Measurements from ENCODE around the gene QSOX2. TPM values are rescaled to one million over a fixed set of nuclear protein-coding genes. Genes with fewer than 3 reads are reported as not detected.

QSOX2 gene
- total RNA-seq, 4 donors from 2014 or later = 5.1 to 23.9 (median 7.4) TPM

DNA sequence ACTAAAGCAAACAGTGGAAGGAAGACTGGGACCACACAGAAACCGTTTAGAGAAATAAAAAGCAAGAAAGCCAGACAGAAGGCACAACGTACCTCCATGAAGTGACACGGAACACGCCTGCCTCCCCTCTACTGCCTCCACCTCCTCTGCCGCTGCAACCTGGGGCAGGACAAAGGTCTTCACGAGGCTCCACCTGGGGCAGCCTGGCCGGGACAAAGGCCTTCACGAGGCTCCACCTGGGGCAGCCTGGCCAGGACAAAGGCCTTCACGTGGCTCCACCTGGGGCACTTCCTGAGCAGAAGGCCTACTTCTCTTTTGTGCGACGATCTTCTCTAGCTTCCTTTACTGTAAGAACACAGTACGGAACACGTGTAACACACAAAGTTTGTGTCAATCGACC lies 11.7 kb downstream of the QSOX2 start:
- Histone ChIP-seq H3K36me3 (peaks cover 0 to 18% (median 0%) of the 10 kb centered on the region in 3 donors), H3K27me3 (no peaks in the 10 kb centered on the region), H3K4me3 (no peak overlapping the region), H3K9me3 (no peaks in the 10 kb centered on the region), H3K4me1 (peaks cover 0 to 15% (median 0%) of the 10 kb centered on the region in 4 donors), H3K27ac (no peak overlapping the region)
- DNase-seq = no peak
- TF ChIP-seq, protein P1, sequence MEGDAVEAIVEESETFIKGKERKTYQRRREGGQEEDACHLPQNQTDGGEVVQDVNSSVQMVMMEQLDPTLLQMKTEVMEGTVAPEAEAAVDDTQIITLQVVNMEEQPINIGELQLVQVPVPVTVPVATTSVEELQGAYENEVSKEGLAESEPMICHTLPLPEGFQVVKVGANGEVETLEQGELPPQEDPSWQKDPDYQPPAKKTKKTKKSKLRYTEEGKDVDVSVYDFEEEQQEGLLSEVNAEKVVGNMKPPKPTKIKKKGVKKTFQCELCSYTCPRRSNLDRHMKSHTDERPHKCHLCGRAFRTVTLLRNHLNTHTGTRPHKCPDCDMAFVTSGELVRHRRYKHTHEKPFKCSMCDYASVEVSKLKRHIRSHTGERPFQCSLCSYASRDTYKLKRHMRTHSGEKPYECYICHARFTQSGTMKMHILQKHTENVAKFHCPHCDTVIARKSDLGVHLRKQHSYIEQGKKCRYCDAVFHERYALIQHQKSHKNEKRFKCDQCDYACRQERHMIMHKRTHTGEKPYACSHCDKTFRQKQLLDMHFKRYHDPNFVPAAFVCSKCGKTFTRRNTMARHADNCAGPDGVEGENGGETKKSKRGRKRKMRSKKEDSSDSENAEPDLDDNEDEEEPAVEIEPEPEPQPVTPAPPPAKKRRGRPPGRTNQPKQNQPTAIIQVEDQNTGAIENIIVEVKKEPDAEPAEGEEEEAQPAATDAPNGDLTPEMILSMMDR (IDR thresholded peaks at IDR 0.05) = no peak
- TF ChIP-seq POLR2A (IDR thresholded peaks at IDR 0.05) = no peak

- Histone ChIP-seq H3K4me3 (no peak overlapping the region), H3K9me3 (no peaks in the 10 kb centered on the region), H3K27ac (no peak overlapping the region), H3K4me1 (peaks cover 0 to 10% (median 0%) of the 10 kb centered on the region in 4 donors), H3K27me3 (no peaks in the 10 kb centered on the region), H3K36me3 (peaks cover 0 to 18% (median 0%) of the 10 kb centered on the region in 3 donors)
- no peak for TF ChIP-seq POLR2A (IDR thresholded peaks at IDR 0.05)
- TF ChIP-seq, protein P1 (IDR thresholded peaks at IDR 0.05) = no peak
- DNase-seq = no peak
Observed at GRCh38 chr9:136233411-136233810, 12.2 kb downstream of the QSOX2 start.

DNA sequence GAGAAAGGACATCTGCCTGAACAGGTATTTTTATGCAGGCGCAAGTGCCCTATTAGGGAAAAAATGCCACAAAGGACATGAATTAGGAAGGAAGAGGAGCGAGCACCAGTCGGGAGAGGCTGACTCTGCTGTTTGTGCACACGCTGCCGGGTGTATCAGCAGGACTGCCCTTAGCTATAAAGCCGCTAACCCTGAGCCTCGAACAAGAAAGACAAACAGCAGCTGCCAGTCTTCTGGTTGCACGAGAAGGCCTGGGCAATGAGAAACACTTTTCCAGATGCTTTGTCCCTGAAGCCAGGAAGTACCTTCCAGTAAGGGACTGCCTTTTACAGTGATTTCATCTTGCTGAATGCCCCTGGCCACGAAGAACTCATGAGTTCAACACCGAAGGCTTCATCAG lies 12.6 kb downstream of the QSOX2 start:
- Histone ChIP-seq H3K27me3 (no peaks in the 10 kb centered on the region), H3K4me1 (peaks cover 0 to 6% (median 0%) of the 10 kb centered on the region in 4 donors), H3K27ac (no peak overlapping the region), H3K36me3 (peaks cover 0 to 18% (median 0%) of the 10 kb centered on the region in 3 donors), H3K4me3 (no peak overlapping the region), H3K9me3 (no peaks in the 10 kb centered on the region)
- DNase-seq = no peak
- TF ChIP-seq POLR2A (IDR thresholded peaks at IDR 0.05) = no peak
- TF ChIP-seq, protein P1 (IDR thresholded peaks at IDR 0.05) = no peak

- no peak for TF ChIP-seq POLR2A (IDR thresholded peaks at IDR 0.05)
- TF ChIP-seq, protein P1 (IDR thresholded peaks at IDR 0.05) = no peak
- Histone ChIP-seq H3K27ac (peak overlapping the region in 1 of 4 donors; percentile 19), H3K4me1 (peaks cover 0 to 2% (median under 1%) of the 10 kb centered on the region in 4 donors), H3K4me3 (no peak overlapping the region), H3K27me3 (no peaks in the 10 kb centered on the region), H3K36me3 (peaks cover 0 to 10% (median 0%) of the 10 kb centered on the region in 3 donors), H3K9me3 (no peaks in the 10 kb centered on the region)
- no peak for DNase-seq
Observed at GRCh38 chr9:136231478-136232297, 13.9 kb downstream of the QSOX2 start.

DNA sequence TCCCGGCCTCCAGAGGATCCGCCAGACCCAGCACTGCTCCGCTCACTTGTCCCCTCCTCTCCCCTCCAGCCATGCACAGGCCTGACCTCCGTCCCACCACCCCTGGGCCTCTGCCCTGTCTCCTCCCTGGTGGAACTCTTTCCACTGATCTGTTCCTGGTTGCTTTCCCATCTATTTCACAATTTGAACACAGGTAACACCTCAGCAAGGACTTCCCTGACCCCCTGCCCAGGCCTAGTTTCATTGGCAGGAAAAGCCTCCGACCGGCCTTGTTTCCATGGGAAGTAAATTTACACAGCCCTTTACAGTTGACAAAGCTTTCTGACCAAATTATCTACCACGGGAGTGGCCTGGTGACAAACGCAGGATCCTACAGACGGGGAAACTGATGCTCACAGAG lies 14.8 kb downstream of the QSOX2 start:
- no peak overlapping the region for H3K27ac ChIP-seq
- peaks cover 0 to 10% (median 2%) of the 10 kb centered on the region in 4 donors for H3K4me1 ChIP-seq
- H3K36me3 ChIP-seq = peaks cover 0 to 2% (median 0%) of the 10 kb centered on the region in 3 donors
- no peaks in the 10 kb centered on the region for H3K9me3 ChIP-seq
- no peaks in the 10 kb centered on the region for H3K27me3 ChIP-seq
- no peak for DNase-seq
- no peak for TF ChIP-seq POLR2A (IDR thresholded peaks at IDR 0.05)
- TF ChIP-seq, protein P1 (IDR thresholded peaks at IDR 0.05) = no peak
- no peak overlapping the region for H3K4me3 ChIP-seq

Data from Peyer's patch (tissue), 4 donors.